ENCODE data around the gene GPR42.
"Not testable (repeated sequence)": the region's sequence is repeated elsewhere in the genome, so short reads cannot be mapped to it uniquely, and the experiment has no call there.

Gene GPR42

GRCh38 chr19:35363711-35364425 lies 7.0 kb upstream of the GPR42 start:
- DNase-seq = no peak

GRCh38 chr19:35365303-35365702 lies 5.6 kb upstream of the GPR42 start:
- no peak for DNase-seq

GRCh38 chr19:35368378-35368777 lies 2.5 kb upstream of the GPR42 start:
- no peak for DNase-seq

- no peak for DNase-seq
Observed at GRCh38 chr19:35369522-35369921, 1.3 kb upstream of the GPR42 start.

- DNase-seq = no peak
Observed at GRCh38 chr19:35373492-35373891, 2.6 kb downstream of the GPR42 start.

- not testable (repeated sequence) for DNase-seq
Observed at GRCh38 chr19:35374031-35374430, 3.2 kb downstream of the GPR42 start.

- no peak for DNase-seq
Observed at GRCh38 chr19:35375505-35376307, 4.8 kb downstream of the GPR42 start.

GRCh38 chr19:35377656-35378055 lies 6.8 kb downstream of the GPR42 start:
- no peak for DNase-seq

- no peak for DNase-seq
Observed at GRCh38 chr19:35378356-35378755, 7.5 kb downstream of the GPR42 start.

GRCh38 chr19:35379545-35379944 lies 8.7 kb downstream of the GPR42 start:
- DNase-seq = not testable (repeated sequence)

- DNase-seq = no peak
Observed at GRCh38 chr19:35379992-35380391, 9.1 kb downstream of the GPR42 start.

- no peak for DNase-seq
Observed at GRCh38 chr19:35380450-35381124, 9.7 kb downstream of the GPR42 start.

GRCh38 chr19:35381318-35381717 lies 10.4 kb downstream of the GPR42 start:
- no peak for DNase-seq

GRCh38 chr19:35381926-35382325 lies 11.1 kb downstream of the GPR42 start:
- no peak for DNase-seq

- DNase-seq = no peak
Observed at GRCh38 chr19:35383536-35383935, 12.7 kb downstream of the GPR42 start.

- DNase-seq = no peak
Observed at GRCh38 chr19:35388277-35389054, 17.6 kb downstream of the GPR42 start.

- DNase-seq = no peak
Observed at GRCh38 chr19:35389192-35389861, 18.5 kb downstream of the GPR42 start.

- DNase-seq = no peak
Observed at GRCh38 chr19:35392742-35393715, 22.2 kb downstream of the GPR42 start.

GRCh38 chr19:35395382-35396199 lies 24.7 kb downstream of the GPR42 start:
- DNase-seq = no peak

- DNase-seq = no peak
Observed at GRCh38 chr19:35396240-35396885, 25.5 kb downstream of the GPR42 start.

All from CD4-positive, alpha-beta T cell treated with Interleukin-21 for 1 hour (primary cell).